Immature natural killer cell (primary cell): ENCODE results near the gene SGF29. TPM values are rescaled to one million over a fixed set of nuclear protein-coding genes. Genes with fewer than 3 reads are reported as not detected.
"Not testable (repeated sequence)": the region's sequence is repeated elsewhere in the genome, so short reads cannot be mapped to it uniquely, and the experiment has no call there.

Experiments used
- DNase-seq, 3 donors: peaks; one replicate each; pipeline ENCODE4 v3.0.0; 2022; ENCODE audit warnings: mixed read lengths in 1 of 3
- H3K27ac Mint-ChIP-seq, 6 donors: one replicate each; pipeline ENCODE4 v1.8.0; 2020; ENCODE audit warnings: mixed read lengths in 6 of 6, mild to moderate bottlenecking in 5 of 6, inconsistent platforms in 4 of 6, moderate library complexity in 3 of 6
- H3K27me3 Mint-ChIP-seq, 3 donors: one replicate each; pipeline ENCODE4 v1.8.0; 2020 to 2021; ENCODE audit warnings: low read depth in 3 of 3, mild to moderate bottlenecking in 3 of 3, mixed read lengths in 3 of 3, moderate library complexity in 3 of 3, inconsistent platforms in 1 of 3
- H3K36me3 Mint-ChIP-seq, 3 donors: one replicate each; pipeline ENCODE4 v1.8.0; 2020; ENCODE audit warnings: mixed read lengths in 3 of 3, inconsistent platforms in 2 of 3, mild to moderate bottlenecking in 2 of 3
- H3K4me1 Mint-ChIP-seq, 2 donors: one replicate each; pipeline ENCODE4 v1.8.0; 2020; ENCODE audit warnings: inconsistent platforms in 2 of 2, mild to moderate bottlenecking in 2 of 2, mixed read lengths in 2 of 2, moderate library complexity in 1 of 2
- H3K4me3 Mint-ChIP-seq, 5 donors: one replicate each; pipeline ENCODE4 v1.8.0; 2020; ENCODE audit warnings: mild to moderate bottlenecking in 5 of 5, mixed read lengths in 5 of 5, inconsistent platforms in 3 of 5, moderate library complexity in 3 of 5
- H3K9me3 Mint-ChIP-seq, 6 donors: one replicate each; pipeline ENCODE4 v1.8.0; 2020; ENCODE audit warnings: mild to moderate bottlenecking in 6 of 6, mixed read lengths in 6 of 6, inconsistent platforms in 4 of 6, moderate library complexity in 3 of 6
- polyA plus RNA-seq, 3 donors: library from polyadenylated mRNA; unstranded; fragments of 300-500 nt; fragmentation: Illumina TruSeq; gene quantifications; one replicate each; pipeline ENCODE4 v1.2.3, GENCODE V29; 2021

SGF29 gene
- polyA plus RNA-seq, 3 donors from 2014 or later, result 39.7 to 58.8 (median 40.8) TPM

DNA sequence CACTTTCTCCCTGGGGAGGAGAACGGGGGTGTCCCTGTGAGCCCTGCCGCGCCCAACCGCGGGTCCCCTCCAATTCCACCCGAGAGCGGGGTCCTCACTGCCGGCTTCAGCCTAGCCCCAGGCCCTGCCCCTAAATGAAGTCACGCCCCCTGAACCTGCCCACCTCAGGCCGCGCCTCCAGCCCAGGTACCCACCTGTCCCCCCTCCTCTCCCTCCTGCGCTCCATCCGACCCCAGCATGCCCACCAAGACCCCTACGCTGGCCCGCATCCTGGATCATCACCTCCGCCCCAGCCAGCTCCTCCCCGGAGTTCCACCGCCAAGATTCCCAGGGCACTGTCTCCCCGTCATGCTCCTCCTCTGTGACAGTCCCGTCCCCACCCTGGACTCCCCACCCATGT is 47.2 kb downstream of the SGF29 start:
- H3K27ac Mint-ChIP-seq, H3K4me1 Mint-ChIP-seq, DNase-seq, H3K27me3 Mint-ChIP-seq, H3K9me3 Mint-ChIP-seq, H3K4me3 Mint-ChIP-seq, H3K36me3 Mint-ChIP-seq: not testable (repeated sequence)

DNA sequence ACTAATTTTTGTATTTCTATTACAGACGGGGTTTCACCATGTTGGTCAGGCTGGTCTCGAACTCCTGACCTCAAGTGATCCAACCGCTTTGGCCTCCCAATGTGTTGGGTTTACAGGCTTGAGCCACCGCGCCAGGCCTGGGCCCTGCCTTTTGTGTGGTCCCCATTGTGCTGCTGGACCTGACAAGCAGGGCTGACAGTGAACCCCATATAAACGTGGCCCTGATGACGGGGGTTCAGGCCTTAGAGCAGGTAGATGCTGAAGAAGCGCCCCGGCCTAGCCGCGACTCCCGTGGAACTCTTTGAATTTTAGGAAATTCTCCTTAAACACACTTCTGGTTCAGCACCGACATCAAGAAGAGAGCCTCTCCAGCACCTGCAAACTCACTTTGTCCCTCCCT is 47.9 kb downstream of the SGF29 start:
- H3K9me3 Mint-ChIP-seq, H3K27me3 Mint-ChIP-seq, H3K27ac Mint-ChIP-seq, DNase-seq, H3K4me1 Mint-ChIP-seq, H3K36me3 Mint-ChIP-seq: not testable (repeated sequence)
- H3K4me3 Mint-ChIP-seq, result peak overlapping the region in 1 of 5 donors; percentile 26

DNA sequence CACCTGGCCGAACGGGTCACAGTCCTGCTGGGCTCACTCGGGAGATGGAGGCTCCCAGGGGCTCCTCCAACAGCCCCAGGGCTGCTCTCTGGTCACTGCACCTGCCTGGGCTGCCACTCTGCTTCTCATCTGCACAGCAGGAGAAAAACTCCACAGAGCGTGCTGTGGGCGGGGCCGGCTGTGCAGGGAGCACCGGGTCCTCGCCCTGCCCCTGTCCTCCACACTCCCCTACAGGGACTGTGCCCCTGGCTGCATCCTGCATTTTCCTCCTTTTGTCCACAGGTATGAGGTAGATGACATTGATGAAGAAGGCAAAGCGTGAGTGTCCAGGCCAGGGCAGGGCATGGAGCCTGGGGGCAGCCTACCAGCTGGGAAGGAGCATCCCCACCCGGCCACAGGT is 48.3 kb downstream of the SGF29 start:
- DNase-seq, H3K4me3 Mint-ChIP-seq, H3K36me3 Mint-ChIP-seq, H3K9me3 Mint-ChIP-seq, H3K4me1 Mint-ChIP-seq, H3K27me3 Mint-ChIP-seq, H3K27ac Mint-ChIP-seq: not testable (repeated sequence)

DNA sequence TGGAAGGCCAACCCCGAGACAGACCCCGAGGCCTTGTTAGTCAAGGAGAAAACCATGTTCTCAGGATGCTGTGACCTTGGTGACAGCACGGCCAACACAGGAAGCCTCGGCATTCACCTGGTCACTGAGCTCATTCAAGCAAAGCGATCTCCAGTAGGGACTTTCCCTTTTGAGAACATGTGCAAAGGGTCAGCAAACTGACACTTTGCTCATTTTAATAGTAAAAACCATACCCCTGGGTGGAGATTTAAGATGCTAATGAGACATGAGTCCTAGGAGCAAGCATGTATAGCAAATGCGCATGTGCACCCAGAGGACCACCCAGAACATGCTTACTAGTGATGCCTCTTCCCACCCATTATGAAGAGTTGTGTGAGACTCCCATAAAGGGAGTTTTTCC is 48.8 kb downstream of the SGF29 start:
- Mint-ChIP-seq H3K27ac (no peak overlapping the region), H3K4me1 (no peaks in the 10 kb centered on the region), H3K36me3 (no peaks in the 10 kb centered on the region), H3K27me3 (no peaks in the 10 kb centered on the region), H3K4me3 (no peak overlapping the region), H3K9me3 (no peaks in the 10 kb centered on the region)
- DNase-seq, result no peak

DNA sequence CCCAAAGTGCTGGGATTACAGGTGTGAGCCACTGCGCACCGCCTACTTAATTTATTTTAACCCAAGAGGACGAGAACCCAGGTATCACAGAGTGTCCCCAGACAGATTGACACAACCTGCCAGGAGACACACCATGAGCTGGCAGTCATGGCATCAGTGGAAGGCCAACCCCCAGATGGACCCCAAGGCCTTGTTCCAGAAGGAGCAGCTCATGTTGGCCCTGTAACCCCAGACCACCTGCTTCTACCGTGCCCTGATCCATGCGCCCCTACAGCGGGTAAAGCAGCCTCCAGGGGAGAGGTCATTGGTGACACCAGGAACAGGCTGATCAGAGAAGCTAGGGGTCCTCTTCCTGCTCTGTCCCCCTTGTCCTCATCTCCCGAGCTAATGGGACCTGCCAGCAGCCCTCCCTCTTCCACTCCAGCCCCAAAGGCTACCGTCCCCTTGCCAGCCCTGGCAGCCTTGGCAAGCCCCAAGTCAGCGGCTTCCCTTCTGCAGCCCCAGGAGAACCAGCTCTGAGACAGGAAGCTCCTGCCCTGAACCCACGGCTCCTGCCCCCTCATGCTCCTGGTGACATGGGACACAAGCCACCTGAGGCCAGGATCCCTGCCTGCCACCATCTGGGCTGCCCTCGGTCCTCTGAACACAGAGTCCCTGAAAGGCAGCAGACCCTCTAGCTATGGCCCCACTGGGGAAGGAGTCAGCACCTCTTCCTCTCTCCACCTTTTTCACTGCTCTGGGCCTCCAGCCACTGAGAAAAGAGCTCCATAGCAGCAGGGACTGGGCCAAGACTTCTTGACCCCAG is 49.9 kb downstream of the SGF29 start:
- H3K27me3 Mint-ChIP-seq, result no peaks in the 10 kb centered on the region
- no peak for DNase-seq
- H3K27ac Mint-ChIP-seq, result no peak overlapping the region
- no peaks in the 10 kb centered on the region for H3K4me1 Mint-ChIP-seq
- H3K36me3 Mint-ChIP-seq, result no peaks in the 10 kb centered on the region
- H3K9me3 Mint-ChIP-seq, result no peaks in the 10 kb centered on the region
- H3K4me3 Mint-ChIP-seq, result no peak overlapping the region

DNA sequence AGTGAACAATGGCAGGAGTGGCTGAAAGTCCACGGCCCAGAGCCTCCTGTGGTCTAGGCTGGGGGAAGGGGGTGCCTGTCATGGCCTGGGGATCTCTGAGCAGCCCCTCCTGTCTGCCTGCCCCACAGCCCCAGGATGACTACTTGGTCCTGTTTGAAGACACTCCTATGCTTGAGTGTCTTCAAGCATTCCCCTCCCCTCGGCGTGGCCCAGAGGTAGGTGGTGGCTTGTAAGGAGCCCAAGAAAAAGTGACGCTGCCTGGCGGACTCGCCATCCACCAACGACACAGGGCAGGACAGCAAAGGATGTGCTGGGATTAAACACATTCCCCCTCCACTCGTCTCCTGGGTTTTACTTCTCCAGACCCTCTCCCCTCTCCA is 50.5 kb downstream of the SGF29 start:
- no peaks in the 10 kb centered on the region for H3K36me3 Mint-ChIP-seq
- DNase-seq, result no peak
- H3K9me3 Mint-ChIP-seq, result no peaks in the 10 kb centered on the region
- no peaks in the 10 kb centered on the region for H3K27me3 Mint-ChIP-seq
- no peaks in the 10 kb centered on the region for H3K4me1 Mint-ChIP-seq
- no peak overlapping the region for H3K4me3 Mint-ChIP-seq
- H3K27ac Mint-ChIP-seq, result no peak overlapping the region

DNA sequence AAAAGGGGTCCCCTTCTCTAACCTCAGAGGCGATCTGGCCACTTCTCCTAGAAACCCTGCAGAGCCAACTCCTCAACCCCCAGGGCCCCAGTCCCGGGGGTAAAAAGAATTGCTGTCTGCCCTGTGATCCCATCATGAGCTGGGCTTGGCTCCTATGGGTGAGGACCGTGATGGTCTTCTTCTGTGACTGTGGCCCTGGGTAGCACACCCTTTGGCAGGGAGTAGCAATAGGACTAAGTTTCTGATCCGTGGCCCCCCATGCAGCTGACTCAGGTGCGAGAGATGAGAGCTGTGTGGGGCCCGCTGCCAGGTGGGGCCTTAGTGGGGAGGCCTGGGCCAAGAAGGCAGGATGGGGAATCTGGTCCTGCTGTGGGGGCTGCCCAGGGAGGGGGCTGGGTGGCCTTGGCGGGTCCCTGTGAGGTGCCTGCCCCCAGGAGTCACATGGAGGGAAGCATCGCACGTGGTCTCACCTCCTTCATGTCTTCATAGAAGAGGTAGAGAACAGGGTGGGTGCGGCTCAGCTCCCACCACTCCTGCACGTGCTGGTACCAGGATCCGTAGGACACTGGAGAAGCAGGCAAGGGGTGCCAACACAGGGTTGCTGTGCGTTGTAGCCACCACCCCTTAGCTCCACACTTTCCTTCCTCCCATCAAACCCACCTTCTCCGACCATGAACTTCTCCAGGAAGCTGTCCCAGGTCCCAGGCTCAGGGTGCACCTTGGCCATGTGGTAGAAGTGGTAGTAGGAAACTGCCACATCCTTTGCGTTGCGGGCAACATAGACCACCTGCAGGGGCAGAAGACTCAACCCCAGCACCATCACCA is 52.8 kb downstream of the SGF29 start:
- no peak for DNase-seq
- Mint-ChIP-seq H3K4me1 (peaks cover 15 to 16% of the 10 kb centered on the region in 2 donors), H3K27ac (no peak overlapping the region), H3K27me3 (no peaks in the 10 kb centered on the region), H3K4me3 (no peak overlapping the region), H3K9me3 (no peaks in the 10 kb centered on the region), H3K36me3 (no peaks in the 10 kb centered on the region)

DNA sequence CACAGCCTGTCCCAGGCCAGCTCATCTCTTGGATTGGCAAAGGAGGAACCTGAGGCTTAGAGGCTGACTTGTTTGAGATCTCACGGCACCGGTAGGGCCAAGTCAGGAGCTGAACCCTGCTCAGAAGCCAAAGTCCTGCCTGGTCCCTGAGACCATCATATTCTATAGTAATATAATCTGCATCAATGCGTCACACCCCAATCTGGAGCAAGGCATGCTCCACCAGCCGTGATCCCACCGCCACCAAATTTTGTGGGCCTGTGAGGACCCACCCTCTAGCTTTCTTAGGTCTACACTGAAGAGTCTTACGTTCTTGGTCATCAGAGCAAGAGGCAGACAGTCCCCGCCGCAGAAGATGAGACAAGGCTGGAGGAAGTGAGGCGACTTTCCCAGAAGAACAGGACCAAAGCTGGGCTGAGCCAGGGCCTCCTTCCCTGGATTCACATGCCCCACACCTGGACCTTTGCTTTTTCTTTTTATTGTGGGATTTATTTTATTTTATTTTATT is 53.5 kb downstream of the SGF29 start:
- Mint-ChIP-seq H3K9me3 (no peaks in the 10 kb centered on the region), H3K4me1 (peaks cover 15 to 16% of the 10 kb centered on the region in 2 donors), H3K4me3 (no peak overlapping the region), H3K36me3 (no peaks in the 10 kb centered on the region), H3K27me3 (no peaks in the 10 kb centered on the region), H3K27ac (no peak overlapping the region)
- no peak for DNase-seq

DNA sequence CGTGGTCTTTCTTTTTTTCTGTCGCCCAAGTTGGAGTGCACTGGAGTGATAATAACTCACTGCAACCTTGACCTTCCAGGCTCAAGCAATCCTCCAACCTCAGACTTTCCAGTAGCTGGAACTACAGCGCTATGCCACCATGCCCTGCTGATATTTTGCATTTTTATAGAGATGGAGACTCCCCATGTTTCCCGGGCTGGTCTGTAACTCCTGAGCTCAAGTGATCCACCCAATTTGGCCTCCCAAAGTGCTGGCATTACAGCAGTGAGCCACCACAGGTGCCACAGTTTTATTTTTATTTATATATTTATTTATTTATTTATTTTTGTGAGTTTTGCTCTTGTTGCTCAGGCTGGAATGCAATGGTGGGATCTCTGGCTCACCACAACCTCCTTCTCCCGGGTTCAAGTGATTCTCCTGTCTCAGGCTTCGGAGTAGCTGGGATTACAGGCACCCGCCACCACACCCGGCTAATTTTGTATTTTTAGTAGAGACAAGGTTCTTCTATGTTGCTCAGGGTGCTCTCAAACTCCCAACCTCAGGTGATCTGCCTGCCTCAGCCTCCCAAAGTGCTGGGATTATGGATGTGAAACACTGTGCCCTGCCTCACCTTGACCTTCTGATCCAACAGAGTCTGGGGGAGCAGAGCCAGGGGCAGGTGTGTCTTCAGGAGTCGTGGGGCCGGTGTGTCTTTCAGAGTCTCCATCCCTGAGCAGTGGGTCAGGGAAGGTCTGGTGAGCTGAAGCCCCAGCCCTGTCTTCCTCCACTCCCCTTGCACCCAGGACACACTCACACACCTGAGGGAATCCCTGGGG is 54.2 kb downstream of the SGF29 start:
- H3K27me3 Mint-ChIP-seq, H3K9me3 Mint-ChIP-seq, H3K4me3 Mint-ChIP-seq, DNase-seq, H3K27ac Mint-ChIP-seq, H3K36me3 Mint-ChIP-seq: not testable (repeated sequence)
- peaks cover 15 to 16% of the 10 kb centered on the region in 2 donors for H3K4me1 Mint-ChIP-seq

DNA sequence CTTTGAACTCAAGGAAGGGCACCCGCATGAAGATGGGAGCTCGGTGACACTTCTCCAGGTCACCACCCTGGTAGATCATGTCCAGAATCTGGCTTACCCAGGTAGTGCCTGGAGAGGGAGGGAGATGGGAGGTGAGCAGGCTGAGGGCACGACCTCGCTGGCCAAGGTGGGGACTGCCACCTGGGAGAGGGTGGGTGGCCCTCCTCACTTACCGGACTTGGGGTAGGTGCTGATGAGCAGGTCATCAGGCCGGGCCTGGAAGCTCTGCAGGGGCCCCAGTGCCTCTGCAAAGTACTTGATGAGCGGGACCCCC is 54.7 kb downstream of the SGF29 start:
- not testable (repeated sequence) for DNase-seq, H3K9me3 Mint-ChIP-seq, H3K27me3 Mint-ChIP-seq, H3K36me3 Mint-ChIP-seq, H3K4me3 Mint-ChIP-seq, H3K27ac Mint-ChIP-seq
- H3K4me1 Mint-ChIP-seq, result peaks cover 15 to 16% of the 10 kb centered on the region in 2 donors

DNA sequence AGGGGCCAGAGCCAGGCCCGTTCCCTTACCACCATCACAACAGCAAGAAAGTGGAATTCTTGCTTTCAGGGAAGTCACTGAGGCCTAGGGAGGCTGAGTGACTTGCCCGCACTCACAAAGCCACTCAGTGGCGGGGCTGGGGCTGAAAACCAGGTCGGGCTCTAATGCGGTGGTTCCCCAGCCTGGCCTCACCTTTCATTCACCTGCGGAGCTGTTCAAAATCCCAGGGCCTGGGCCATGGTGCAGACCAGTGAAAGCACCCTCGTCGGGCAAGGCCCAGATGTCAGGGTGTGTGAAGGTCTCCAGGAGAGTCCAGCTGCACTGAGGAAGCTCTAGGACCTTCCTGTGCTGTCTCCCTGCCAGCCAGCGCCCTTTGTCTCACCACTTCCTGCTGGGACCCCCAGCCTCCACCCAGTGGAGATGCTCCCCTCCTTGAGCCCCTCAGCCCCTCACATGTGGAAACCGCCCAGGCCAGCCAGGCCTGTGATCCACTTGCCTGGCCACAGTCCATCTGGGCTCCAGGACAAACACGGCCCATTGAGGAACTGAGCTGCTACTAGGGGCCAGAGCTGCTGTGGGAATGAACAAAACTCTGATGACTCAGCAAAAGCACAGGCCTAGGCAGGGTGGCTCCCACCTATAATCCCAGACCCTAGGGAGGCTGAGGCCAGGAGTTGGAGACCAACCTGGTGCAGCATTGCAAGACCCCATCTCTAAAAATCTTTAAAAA is 55.3 kb downstream of the SGF29 start:
- peaks cover 15 to 16% of the 10 kb centered on the region in 2 donors for H3K4me1 Mint-ChIP-seq
- not testable (repeated sequence) for H3K9me3 Mint-ChIP-seq

DNA sequence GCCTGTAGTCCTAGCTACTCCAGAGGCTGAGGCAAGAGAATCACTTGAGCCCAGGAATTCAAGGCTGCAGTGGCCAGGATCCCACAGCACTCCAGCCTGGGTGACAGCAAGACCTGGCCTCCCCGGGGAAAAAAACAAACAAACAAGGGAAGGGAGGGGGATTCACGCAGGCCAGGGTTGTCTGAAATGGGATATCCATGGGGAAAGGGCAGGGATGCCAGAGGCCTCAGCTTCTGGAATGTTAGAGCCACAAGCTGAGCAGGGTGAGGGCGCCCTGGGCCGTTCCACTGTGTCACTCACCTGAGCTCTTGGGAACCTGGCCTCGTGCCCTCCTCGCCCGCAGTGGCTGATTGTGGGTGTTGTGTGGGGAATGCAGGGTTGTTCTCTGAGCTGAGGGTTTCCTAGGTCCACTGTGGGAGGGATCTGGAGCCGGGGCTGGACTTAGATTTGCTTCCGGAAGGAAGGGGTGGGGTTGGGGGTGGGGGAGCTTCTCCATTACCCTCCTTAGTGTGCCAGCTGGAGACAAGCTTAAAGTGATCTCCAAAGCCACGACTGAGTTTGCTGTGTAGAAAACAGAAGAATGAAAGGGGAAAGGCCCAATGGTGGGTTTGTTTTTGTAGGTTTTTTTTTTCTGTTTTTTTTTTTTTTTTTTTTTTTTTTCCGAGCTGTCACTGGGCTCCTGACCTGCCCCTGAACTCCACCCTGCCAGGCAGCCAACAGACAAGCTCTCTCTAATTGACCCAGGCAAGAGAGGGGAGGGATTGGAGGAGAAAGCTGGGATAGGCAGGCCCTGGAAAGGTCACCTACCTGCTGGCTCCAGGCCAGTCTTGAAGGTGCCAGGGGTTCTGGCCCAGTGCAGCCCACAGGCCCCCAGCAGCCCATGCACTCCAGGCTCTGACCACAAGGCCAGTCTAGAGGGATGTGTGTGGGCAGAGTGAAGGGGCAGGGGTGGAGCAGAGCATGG is 56.2 kb downstream of the SGF29 start, which contains the start of gene SULT1A1:
SULT1A1 (minus strand) TSS at position 414 of the 964 bp plus-strand sequence. CDS start 1,189 bp downstream, outside the sequence.
- Mint-ChIP-seq H3K36me3 (no peaks in the 10 kb centered on the region), H3K27ac (peak within 1 kb of the TSS in 1 of 6 donors; percentile 4), H3K27me3 (no peaks in the 10 kb centered on the region), H3K4me1 (peaks cover 15 to 16% of the 10 kb centered on the region in 2 donors), H3K4me3 (no peak within 1 kb of the TSS), H3K9me3 (no peaks in the 10 kb centered on the region)
- peak in 1 of 3 donors; percentile 9 for DNase-seq

More for the DNA sequence above, 55.3 kb downstream of the SGF29 start:
- H3K36me3 Mint-ChIP-seq, H3K27me3 Mint-ChIP-seq, H3K4me3 Mint-ChIP-seq, H3K27ac Mint-ChIP-seq, DNase-seq: not testable (repeated sequence)
